ENCODE data around the gene USP13.

GRCh38 chr3:179775416-179776122, 122.7 kb downstream of the USP13 start:
- TF ChIP-seq POLR2A (IDR thresholded peaks at IDR 0.05) (no peak), CTCF (IDR thresholded peaks at IDR 0.05) (no peak)
